WERI-Rb-1 (cell line): ENCODE data around the gene MME.

ENCODE experiments used
- DNase-seq: peaks from one replicate; pipeline ENCODE4 v3.0.0-alpha.2; 2020
- H3K27ac ChIP-seq: fragments of 250-450 bp; sonication (Bioruptor Pico); 2 replicates; pipeline ENCODE4 v1.5.1; 2020; ENCODE audit warnings: mild to moderate bottlenecking, moderate library complexity
- H3K27me3 ChIP-seq: fragments of 250-450 bp; sonication (Bioruptor Pico); 2 replicates; pipeline ENCODE4 v1.5.1; 2021; ENCODE audit warnings: mild to moderate bottlenecking, low read depth, moderate library complexity; ENCODE audit not compliant: insufficient read depth, severe bottlenecking
- H3K36me3 ChIP-seq: fragments of 250-450 bp; sonication (Bioruptor Pico); 2 replicates; pipeline ENCODE4 v1.5.1; 2020; ENCODE audit warnings: mild to moderate bottlenecking, moderate library complexity
- H3K4me3 ChIP-seq: 2 replicates; pipeline ENCODE4 v1.5.1; 2011; ENCODE audit warnings: low read depth, mild to moderate bottlenecking, control low read depth, low read length
- H3K9me3 ChIP-seq: fragments of 250-450 bp; sonication (Bioruptor Pico); 2 replicates; pipeline ENCODE4 v1.5.1; 2021; ENCODE audit warnings: mild to moderate bottlenecking, moderate library complexity; ENCODE audit not compliant: severe bottlenecking
- TF ChIP-seq, protein P1 (sequence below): IDR thresholded peaks from 2 replicates; pipeline ENCODE4 v1.5.1; 2011; ENCODE audit warnings: low read depth, mild to moderate bottlenecking, control low read depth, inconsistent platforms, low read length

The MME gene

DNA sequence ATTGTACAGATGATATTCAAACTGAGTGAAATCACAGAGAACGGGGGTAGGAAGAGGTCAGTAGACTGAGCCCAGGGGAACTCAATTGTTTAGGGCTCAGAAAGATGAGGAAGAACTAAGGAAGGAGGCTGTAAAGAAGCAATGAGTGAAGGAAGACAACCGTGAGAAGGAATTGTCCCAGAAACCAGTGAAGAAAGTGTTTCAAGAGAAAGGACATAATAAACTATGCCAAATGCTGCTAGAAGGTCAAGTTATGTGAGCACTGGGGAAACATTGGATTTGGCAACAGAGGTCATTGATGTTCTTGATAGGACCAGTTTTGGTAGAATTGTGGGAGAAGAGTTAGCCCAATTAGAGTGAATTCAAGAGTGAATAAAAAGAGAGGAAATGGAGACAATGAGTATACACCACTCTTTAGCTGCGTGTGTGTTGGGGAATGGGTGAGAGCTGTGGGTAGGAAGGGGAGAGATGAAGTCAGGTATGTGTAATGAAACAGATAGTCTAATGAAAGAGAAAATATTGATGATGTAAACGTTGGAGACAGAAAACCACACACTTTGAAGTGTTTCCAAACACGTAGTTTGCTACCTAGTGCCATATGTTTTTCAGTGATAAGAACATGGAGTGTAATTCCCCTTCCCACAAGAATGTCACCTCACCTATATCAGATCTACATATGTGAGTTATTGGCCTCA, 42.5 kb upstream of the MME start:
- Histone ChIP-seq H3K27ac (no peak overlapping the region), H3K4me3 (no peak overlapping the region), H3K27me3 (no peaks in the 10 kb centered on the region), H3K36me3 (no peaks in the 10 kb centered on the region), H3K9me3 (no peaks in the 10 kb centered on the region)
- TF ChIP-seq, protein P1, sequence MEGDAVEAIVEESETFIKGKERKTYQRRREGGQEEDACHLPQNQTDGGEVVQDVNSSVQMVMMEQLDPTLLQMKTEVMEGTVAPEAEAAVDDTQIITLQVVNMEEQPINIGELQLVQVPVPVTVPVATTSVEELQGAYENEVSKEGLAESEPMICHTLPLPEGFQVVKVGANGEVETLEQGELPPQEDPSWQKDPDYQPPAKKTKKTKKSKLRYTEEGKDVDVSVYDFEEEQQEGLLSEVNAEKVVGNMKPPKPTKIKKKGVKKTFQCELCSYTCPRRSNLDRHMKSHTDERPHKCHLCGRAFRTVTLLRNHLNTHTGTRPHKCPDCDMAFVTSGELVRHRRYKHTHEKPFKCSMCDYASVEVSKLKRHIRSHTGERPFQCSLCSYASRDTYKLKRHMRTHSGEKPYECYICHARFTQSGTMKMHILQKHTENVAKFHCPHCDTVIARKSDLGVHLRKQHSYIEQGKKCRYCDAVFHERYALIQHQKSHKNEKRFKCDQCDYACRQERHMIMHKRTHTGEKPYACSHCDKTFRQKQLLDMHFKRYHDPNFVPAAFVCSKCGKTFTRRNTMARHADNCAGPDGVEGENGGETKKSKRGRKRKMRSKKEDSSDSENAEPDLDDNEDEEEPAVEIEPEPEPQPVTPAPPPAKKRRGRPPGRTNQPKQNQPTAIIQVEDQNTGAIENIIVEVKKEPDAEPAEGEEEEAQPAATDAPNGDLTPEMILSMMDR, result no peak
- no peak for DNase-seq

DNA sequence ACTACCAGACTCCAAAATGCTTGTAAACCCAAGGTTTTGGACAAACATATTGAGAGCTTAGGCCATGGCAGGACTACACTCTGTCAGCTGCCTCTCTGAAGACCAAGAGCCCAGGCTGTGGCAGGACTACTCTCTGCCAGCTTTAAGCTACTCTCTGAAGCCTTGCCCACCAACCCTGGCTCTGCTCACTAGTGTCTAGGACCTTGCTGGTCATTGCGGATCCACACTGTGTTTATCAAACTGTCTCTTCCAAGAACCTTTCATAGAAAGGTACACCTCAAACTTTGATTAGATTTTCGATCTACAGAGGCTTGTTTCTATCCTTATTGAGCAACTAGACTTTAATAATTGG, 41.9 kb upstream of the MME start:
- TF ChIP-seq, protein P1, result no peak
- Histone ChIP-seq H3K27me3 (no peaks in the 10 kb centered on the region), H3K4me3 (no peak overlapping the region), H3K36me3 (no peaks in the 10 kb centered on the region), H3K9me3 (no peaks in the 10 kb centered on the region), H3K27ac (no peak overlapping the region)
- no peak for DNase-seq

DNA sequence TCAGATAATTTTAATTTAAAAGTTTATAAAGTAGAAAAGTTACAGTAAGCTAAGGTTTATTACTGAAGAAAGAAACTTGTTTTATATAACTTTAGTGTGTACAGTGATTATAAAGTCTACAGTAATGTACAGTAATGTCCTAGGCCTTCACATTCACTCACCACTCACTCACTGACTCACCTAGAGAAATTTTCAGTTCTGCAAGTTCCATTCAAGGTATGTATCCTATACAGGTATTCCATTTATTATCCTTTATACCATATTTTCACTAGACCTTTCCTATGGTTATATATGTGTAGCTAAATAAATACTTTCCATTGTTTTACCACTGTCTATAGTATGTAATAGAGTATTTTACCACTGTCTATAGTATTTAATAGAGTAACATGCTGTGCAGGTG, 33.2 kb upstream of the MME start:
- no peak for DNase-seq
- Histone ChIP-seq H3K27me3 (no peaks in the 10 kb centered on the region), H3K27ac (no peak overlapping the region), H3K36me3 (no peaks in the 10 kb centered on the region), H3K4me3 (no peak overlapping the region), H3K9me3 (no peaks in the 10 kb centered on the region)
- TF ChIP-seq, protein P1, result no peak

DNA sequence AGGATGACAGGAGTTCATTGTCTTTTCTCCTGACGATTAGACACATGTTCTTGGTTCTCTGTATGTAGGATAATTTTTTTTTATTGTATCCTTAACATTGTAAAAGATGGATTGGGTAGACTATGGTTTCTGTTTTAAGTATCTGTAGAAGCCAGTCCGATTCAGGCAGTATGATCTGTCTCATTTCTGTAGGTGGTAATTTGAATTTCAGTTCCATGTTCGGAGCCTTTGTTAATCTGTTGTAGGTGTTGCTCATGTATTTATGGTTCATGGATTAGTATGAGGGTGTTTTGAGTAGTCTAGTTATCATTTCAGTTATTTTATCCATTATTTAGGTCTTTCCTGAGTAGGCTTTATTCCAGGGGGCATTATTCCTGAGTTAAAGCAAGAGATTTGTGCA, 32.4 kb upstream of the MME start:
- H3K27ac ChIP-seq, result no peak overlapping the region
- no peak overlapping the region for H3K4me3 ChIP-seq
- H3K9me3 ChIP-seq, result no peaks in the 10 kb centered on the region
- no peak for DNase-seq
- H3K36me3 ChIP-seq, result no peaks in the 10 kb centered on the region
- H3K27me3 ChIP-seq, result no peaks in the 10 kb centered on the region
- TF ChIP-seq, protein P1, result no peak

DNA sequence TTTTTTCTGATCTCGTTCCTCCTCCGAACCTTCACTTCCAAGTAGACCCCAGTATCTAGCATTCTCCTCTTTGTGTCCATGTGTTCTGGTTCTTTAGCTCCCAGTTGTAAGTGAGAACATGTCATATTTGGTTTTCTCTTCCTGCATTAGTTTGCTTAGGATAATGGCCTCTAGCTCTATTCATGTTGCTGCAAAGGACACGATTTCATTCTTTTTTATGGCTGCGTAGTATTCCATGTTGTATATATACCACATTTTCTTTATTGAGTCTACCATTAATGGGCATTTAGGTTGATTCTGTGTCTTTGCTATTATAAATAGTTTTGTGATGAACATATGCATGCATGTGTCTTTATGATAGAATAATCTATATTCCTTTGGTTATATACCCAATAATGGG, 30.2 kb upstream of the MME start:
- no peak for DNase-seq
- Histone ChIP-seq H3K27me3 (no peaks in the 10 kb centered on the region), H3K36me3 (no peaks in the 10 kb centered on the region), H3K27ac (no peak overlapping the region), H3K9me3 (peaks cover 4% of the 10 kb centered on the region), H3K4me3 (no peak overlapping the region)
- TF ChIP-seq, protein P1, result no peak

DNA sequence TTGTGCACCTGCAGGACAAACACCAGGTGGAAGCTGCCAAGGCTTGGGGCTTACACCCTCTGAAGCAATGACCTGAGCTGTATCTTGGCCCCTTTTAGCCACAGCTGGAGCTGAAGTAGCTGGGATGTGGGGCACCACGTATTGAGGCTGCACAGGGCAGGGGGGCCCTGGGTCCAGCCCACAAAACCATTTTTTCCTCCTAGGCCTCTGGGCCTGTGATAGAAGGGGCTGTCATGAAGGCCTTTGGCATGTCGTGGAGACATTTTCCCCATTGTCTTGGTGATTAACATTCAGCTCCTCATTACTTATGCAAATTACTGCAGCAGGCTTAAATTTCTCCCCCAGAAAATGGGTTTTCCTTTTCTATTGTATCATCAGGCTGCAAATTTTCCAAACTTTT, 27.6 kb upstream of the MME start:
- Histone ChIP-seq H3K9me3 (peaks cover 4% of the 10 kb centered on the region), H3K27me3 (no peaks in the 10 kb centered on the region), H3K36me3 (no peaks in the 10 kb centered on the region), H3K4me3 (no peak overlapping the region), H3K27ac (no peak overlapping the region)
- TF ChIP-seq, protein P1, result no peak
- no peak for DNase-seq
